ENCODE results near the gene GRAMD1A.
"Not testable (repeated sequence)": the region's sequence is repeated elsewhere in the genome, so short reads cannot be mapped to it uniquely, and the experiment has no call there.

GRAMD1A gene

GRCh38 chr19:35021016-35021415 lies 20.9 kb downstream of the GRAMD1A start:
- DNase-seq: no peak

- no peak for DNase-seq
Observed at GRCh38 chr19:35021596-35021995, 21.5 kb downstream of the GRAMD1A start.

- no peak for DNase-seq
Observed at GRCh38 chr19:35022460-35022859, 22.3 kb downstream of the GRAMD1A start.

- DNase-seq: no peak
Observed at GRCh38 chr19:35023428-35023827, 23.3 kb downstream of the GRAMD1A start.

GRCh38 chr19:35024095-35024494 lies 24.0 kb downstream of the GRAMD1A start:
- no peak for DNase-seq

- DNase-seq: no peak
Observed at GRCh38 chr19:35025969-35026368, 25.8 kb downstream of the GRAMD1A start.

- no peak for DNase-seq
Observed at GRCh38 chr19:35026418-35026817, 26.3 kb downstream of the GRAMD1A start.

GRCh38 chr19:35027009-35027408 lies 26.9 kb downstream of the GRAMD1A start:
- DNase-seq: no peak

GRCh38 chr19:35027851-35028599 lies 27.9 kb downstream of the GRAMD1A start:
- DNase-seq: no peak

- DNase-seq: not testable (repeated sequence)
Observed at GRCh38 chr19:35028600-35028885, 28.4 kb downstream of the GRAMD1A start.

GRCh38 chr19:35029275-35029736 lies 29.2 kb downstream of the GRAMD1A start:
- DNase-seq: not testable (repeated sequence)

GRCh38 chr19:35029737-35030256 lies 29.7 kb downstream of the GRAMD1A start:
- DNase-seq: no peak

GRCh38 chr19:35030257-35031071 lies 30.3 kb downstream of the GRAMD1A start, which contains the start of gene SCN1B:
Gene SCN1B, plus strand, starts transcription at chr19:35030470. Its CDS starts 351 bp downstream, at chr19:35030821.
- no peak for DNase-seq

GRCh38 chr19:35031072-35031881 lies 31.2 kb downstream of the GRAMD1A start:
- no peak for DNase-seq

GRCh38 chr19:35032356-35032865 lies 32.3 kb downstream of the GRAMD1A start:
- DNase-seq: no peak

- DNase-seq: no peak
Observed at GRCh38 chr19:35033067-35034004, 33.2 kb downstream of the GRAMD1A start.

GRCh38 chr19:35034005-35034502 lies 33.9 kb downstream of the GRAMD1A start:
- no peak for DNase-seq

GRCh38 chr19:35034588-35035382 lies 34.7 kb downstream of the GRAMD1A start:
- DNase-seq: no peak

GRCh38 chr19:35037716-35038622 lies 37.8 kb downstream of the GRAMD1A start:
- DNase-seq: no peak

Data from NCI-H187 treated with DMSO at 0.1 percent for 48 hours (cell line).